Measurements from ENCODE around the gene SYNE2. TPM values are rescaled to one million over a fixed set of nuclear protein-coding genes. Genes with fewer than 3 reads are reported as not detected.

SYNE2 gene
- total RNA-seq, 4 donors from 2014 or later: 65.8 to 174 (median 126) TPM

DNA sequence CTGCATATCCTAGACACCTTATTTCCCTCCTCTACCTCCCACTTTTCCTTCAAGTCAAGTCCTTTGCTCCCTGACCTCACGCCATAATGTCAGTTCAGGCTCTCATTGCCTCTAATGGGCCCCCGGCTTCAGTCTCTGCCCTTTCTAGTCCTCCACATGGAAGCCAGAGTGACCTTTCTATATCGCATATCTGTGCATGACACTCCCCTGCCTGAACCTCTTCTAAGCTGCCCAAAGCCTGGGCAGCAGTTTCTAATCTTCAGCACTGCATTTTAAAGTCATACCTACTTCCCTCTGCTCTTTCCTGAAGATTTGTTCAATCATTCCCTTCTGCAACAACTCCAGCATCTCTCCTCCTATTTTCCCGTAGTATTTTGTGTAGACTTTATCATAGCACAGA is 395.9 kb downstream of the SYNE2 start:
- H3K27ac ChIP-seq: no peak overlapping the region
- H3K27me3 ChIP-seq: no peaks in the 10 kb centered on the region
- H3K9me3 ChIP-seq: no peaks in the 10 kb centered on the region
- no peak overlapping the region for H3K4me3 ChIP-seq
- no peaks in the 10 kb centered on the region for H3K36me3 ChIP-seq
- H3K4me1 ChIP-seq: no peaks in the 10 kb centered on the region
- ATAC-seq: no peak
- TF ChIP-seq POLR2AphosphoS5 (IDR thresholded peaks at IDR 0.05): no peak
- TF ChIP-seq EP300 (IDR thresholded peaks at IDR 0.05): no peak
- WGBS, 2 donors (ENCODE audit: low coverage in 1 of 2): 74 to 77% methylated on average over 4 of the region's 4 CpGs

DNA sequence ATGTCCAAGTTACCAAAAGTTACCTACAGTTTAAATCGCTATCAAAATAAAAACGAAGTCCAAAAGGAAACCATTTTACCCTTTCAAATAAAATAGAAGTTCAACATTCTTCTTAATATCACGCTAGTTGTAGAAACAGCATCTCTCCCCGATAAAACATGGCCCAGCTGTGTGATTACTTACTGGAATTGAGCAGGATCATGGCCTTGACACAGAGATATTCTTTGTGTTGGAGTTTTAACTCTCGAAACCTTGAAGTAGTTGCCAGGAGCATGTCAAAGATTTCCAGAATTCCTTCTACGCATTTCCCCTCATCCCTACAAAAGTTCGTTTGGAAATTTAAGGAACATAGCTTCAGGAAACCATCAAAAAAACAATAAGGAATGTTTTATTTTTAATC is 396.6 kb downstream of the SYNE2 start:
- TF ChIP-seq POLR2A (IDR thresholded peaks at IDR 0.05) (no peak), EP300 (IDR thresholded peaks at IDR 0.05) (no peak), POLR2AphosphoS5 (IDR thresholded peaks at IDR 0.05) (no peak)
- TF ChIP-seq, protein P1, sequence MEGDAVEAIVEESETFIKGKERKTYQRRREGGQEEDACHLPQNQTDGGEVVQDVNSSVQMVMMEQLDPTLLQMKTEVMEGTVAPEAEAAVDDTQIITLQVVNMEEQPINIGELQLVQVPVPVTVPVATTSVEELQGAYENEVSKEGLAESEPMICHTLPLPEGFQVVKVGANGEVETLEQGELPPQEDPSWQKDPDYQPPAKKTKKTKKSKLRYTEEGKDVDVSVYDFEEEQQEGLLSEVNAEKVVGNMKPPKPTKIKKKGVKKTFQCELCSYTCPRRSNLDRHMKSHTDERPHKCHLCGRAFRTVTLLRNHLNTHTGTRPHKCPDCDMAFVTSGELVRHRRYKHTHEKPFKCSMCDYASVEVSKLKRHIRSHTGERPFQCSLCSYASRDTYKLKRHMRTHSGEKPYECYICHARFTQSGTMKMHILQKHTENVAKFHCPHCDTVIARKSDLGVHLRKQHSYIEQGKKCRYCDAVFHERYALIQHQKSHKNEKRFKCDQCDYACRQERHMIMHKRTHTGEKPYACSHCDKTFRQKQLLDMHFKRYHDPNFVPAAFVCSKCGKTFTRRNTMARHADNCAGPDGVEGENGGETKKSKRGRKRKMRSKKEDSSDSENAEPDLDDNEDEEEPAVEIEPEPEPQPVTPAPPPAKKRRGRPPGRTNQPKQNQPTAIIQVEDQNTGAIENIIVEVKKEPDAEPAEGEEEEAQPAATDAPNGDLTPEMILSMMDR (IDR thresholded peaks at IDR 0.05): no peak
- no peaks in the 10 kb centered on the region for H3K4me1 ChIP-seq
- 39 to 54% methylated on average over 7 of the region's 7 CpGs for WGBS, 2 donors (ENCODE audit: low coverage in 1 of 2)
- no peaks in the 10 kb centered on the region for H3K27me3 ChIP-seq
- no peaks in the 10 kb centered on the region for H3K9me3 ChIP-seq
- ATAC-seq: no peak
- H3K36me3 ChIP-seq: no peaks in the 10 kb centered on the region
- no peak overlapping the region for H3K4me3 ChIP-seq
- no peak overlapping the region for H3K27ac ChIP-seq

DNA sequence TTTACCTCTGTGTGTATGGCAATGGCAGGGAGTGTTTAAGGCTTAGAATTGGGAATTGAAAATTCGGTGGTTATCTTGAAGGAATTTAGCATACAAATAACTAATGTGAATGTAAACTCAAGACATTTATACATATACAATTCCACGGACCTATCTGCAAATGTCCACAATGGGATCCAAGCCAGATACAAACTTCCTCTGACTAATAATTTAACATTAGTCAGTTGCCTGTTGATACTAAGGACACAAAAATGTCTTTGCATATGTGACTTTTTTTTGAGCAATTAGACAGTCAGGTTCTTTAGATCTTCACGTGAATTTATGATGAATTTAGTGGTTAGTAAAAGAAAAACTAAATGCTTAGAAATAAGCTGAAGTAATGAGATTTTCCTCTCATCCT is 400.9 kb downstream of the SYNE2 start:
- 28 to 43% methylated on average over 2 to 3 of the region's 3 CpGs for WGBS, 2 donors (ENCODE audit: low coverage in 1 of 2)
- no peak for ATAC-seq
- Histone ChIP-seq H3K4me1 (no peaks in the 10 kb centered on the region), H3K4me3 (no peak overlapping the region), H3K27me3 (no peaks in the 10 kb centered on the region), H3K36me3 (no peaks in the 10 kb centered on the region), H3K9me3 (no peaks in the 10 kb centered on the region), H3K27ac (no peak overlapping the region)
- TF ChIP-seq, protein P1 (IDR thresholded peaks at IDR 0.05): no peak

DNA sequence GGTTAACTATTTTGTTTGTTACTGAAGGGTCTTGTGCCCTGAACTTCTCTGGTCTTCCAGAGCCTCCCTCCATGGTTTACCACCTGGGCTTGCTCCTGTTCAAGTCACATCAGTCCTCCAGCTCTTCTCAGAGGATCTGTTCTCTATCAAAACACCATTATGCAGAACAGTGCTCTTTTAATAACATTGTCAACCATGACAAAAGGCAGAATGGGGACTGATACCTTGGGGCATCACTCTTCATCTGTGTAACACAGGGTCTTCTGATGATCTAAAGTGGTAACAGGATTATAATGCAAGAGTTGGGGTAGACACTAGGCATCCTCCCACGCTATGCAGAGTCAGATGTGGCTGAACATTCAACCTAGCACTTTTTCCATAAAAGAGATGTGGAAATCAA is 403.0 kb downstream of the SYNE2 start:
- H3K27me3 ChIP-seq: no peaks in the 10 kb centered on the region
- TF ChIP-seq EP300 (IDR thresholded peaks at IDR 0.05): no peak
- TF ChIP-seq POLR2AphosphoS5 (IDR thresholded peaks at IDR 0.05): no peak
- no peak for TF ChIP-seq POLR2A (IDR thresholded peaks at IDR 0.05)
- TF ChIP-seq, protein P1 (IDR thresholded peaks at IDR 0.05): no peak
- no peak overlapping the region for H3K4me3 ChIP-seq
- no peaks in the 10 kb centered on the region for H3K4me1 ChIP-seq
- ATAC-seq: no peak
- H3K27ac ChIP-seq: no peak overlapping the region
- 88 to 92% methylated on average over 1 of the region's 1 CpG for WGBS, 2 donors (ENCODE audit: low coverage in 1 of 2)
- no peaks in the 10 kb centered on the region for H3K36me3 ChIP-seq
- H3K9me3 ChIP-seq: no peaks in the 10 kb centered on the region

DNA sequence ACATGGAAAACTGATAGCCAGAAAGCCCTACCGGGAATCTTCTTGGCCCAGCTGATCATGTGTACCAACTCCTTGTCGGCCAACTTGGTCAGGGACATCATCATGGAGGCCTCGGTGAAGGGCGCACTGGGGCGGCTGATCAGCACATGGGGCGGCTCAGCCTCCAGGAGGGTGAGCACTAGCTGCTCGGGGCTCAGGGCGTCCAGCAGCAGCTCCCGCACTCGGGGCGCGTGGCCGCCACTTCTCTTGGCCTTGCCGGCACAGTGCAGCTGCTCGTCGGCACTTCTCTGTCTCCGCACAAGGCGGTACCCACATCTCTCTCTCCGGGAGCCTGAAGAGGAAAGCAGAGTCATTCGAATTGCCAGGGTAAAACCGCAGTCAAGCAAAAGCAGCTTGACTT is 407.6 kb downstream of the SYNE2 start:
- no peak overlapping the region for H3K4me3 ChIP-seq

More for the DNA sequence above, 407.6 kb downstream of the SYNE2 start:
- no peaks in the 10 kb centered on the region for H3K36me3 ChIP-seq
- no peak for TF ChIP-seq POLR2A (IDR thresholded peaks at IDR 0.05)
- TF ChIP-seq, protein P1 (IDR thresholded peaks at IDR 0.05): no peak
- no peak for TF ChIP-seq EP300 (IDR thresholded peaks at IDR 0.05)
- no peak for TF ChIP-seq POLR2AphosphoS5 (IDR thresholded peaks at IDR 0.05)
- H3K4me1 ChIP-seq: no peaks in the 10 kb centered on the region
- ATAC-seq: no peak
- no peaks in the 10 kb centered on the region for H3K9me3 ChIP-seq
- 95 to 98% methylated on average over 7 to 13 of the region's 21 CpGs for WGBS, 2 donors (ENCODE audit: low coverage in 1 of 2)
- no peaks in the 10 kb centered on the region for H3K27me3 ChIP-seq
- H3K27ac ChIP-seq: no peak overlapping the region

Data from gastroesophageal sphincter (tissue), 4 donors.